Lung microvascular endothelial cell (primary cell): Measurements from ENCODE around the gene CCDC142. TPM values are rescaled to one million over a fixed set of nuclear protein-coding genes. Genes with fewer than 3 reads are reported as not detected.
"Not testable (repeated sequence)": the region's sequence is repeated elsewhere in the genome, so short reads cannot be mapped to it uniquely, and the experiment has no call there.

Source experiments
- DNase-seq, 2 donors: peaks; one replicate each; pipeline versions ENCODE4 v3.0.0 to v3.0.0-alpha.2; 2010; ENCODE audit warnings: low read depth in 2 of 2
- total RNA-seq: library from RNA; depleted of rRNA; stranded (reverse); fragments of >200 nt; gene quantifications from 2 replicates; pipeline ENCODE4 v1.2.1, GENCODE V29; 2014

Gene CCDC142
- total RNA-seq, 1 donor from 2014 or later, result 16.9 TPM

- DNase-seq, result peak in 1 of 2 donors; percentile 18
These were observed 16.6 kb upstream of the CCDC142 start, which contains the start of gene LBX2 for GRCh38 chr2:74499267-74499939. Gene LBX2 (minus strand): TSS chr2:74499603. CDS start chr2:74499537, 66 bp downstream.

DNA sequence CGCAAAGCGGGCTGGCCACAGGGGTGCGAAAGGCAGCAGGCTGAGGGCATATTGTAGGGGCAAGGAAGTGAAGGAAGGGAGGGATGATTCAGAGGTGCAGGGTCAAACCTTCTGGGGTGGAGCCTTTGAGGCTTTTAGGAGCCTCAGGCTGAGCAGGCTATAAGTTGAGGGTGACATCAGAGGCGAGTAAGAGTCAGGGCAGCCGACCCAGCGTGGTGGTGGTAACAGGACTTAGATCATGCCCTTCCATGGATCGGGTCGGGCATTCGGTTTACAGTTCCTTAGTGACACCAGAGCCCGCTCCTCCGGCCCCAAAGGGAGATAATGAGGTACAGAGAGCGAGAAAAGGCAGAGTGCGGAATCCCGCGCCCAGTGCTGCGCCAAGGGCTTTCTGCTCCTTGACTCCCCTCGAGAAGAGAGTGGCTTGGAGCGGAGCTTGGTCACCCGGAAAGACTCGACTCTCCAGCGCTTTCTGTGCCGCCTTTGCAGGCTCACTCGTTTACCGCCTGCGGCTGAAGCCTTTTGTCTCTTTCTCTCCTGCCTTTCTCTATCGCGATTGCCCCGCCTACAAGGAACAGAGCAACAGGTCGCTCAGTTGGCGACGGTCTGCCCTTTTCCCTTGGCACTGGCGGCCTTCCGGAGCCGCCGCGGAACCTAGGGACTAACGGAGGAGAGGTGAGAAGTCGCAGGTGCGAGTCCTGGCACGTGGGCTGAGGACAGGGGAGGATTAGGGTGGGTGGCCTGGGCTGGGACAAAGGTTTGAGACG is 15.9 kb upstream of the CCDC142 start:
- peak in 1 of 2 donors; percentile 20 for DNase-seq

DNA sequence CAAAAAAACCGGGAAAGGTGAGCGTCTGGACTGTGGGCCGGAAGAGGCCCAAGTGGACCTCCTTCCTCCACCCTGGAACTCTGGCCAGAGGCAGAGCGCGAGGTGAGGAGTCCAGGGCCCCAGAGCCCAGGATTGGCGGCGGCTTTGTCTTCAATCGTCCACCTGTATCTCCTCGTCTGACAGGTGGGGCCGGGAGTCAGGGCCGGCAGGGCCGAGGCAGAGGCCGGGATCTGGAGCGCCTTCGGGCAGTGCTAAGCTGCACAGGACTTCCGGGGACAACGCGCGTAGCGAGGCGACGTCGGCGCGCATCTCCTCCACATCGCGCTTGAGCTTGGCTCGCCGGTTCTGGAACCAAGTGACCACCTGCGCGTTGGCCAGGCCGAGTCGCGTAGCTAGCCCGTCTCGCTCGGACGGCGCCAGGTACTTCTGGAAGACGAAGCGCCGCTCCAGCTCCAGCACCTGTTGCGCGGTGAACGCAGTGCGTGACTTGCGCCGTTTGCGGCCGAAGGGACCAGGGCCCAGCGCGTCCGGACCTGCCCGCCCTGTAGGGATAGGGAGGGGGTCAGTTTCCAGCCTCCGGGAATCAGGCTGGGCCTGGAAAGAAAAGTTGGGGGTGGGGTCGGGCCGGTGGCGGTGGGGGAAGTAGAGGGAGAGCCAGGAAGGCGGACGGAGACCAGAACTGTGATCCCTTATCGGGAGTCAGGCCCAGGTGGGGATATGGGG is 15.1 kb upstream of the CCDC142 start:
- peak in 1 of 2 donors; percentile 11 for DNase-seq

GRCh38 chr2:74496997-74497776 is 14.4 kb upstream of the CCDC142 start:
- DNase-seq, result no peak

DNA sequence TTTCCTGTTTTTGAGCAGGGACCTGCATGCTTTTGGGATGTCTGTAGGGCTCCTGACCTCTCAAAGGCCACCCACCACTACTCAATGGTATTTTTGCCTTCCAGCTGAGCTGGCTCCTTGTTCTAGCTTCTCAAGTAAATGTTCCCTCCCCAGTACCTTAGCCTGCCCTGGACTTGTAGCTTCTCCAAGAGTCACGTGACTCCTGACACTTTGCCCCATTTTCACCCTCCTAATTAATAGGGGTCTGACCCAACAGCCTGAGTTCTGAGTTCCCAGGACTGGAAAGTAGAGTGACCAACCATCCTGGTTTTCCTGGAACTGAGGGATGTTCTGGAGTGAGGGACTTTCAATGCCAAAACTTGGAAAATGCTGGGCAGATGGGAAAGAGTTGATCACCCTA is 12.6 kb upstream of the CCDC142 start:
- no peak for DNase-seq

- no peak for DNase-seq
These were observed 10.7 kb upstream of the CCDC142 start for GRCh38 chr2:74493546-74493945.

DNA sequence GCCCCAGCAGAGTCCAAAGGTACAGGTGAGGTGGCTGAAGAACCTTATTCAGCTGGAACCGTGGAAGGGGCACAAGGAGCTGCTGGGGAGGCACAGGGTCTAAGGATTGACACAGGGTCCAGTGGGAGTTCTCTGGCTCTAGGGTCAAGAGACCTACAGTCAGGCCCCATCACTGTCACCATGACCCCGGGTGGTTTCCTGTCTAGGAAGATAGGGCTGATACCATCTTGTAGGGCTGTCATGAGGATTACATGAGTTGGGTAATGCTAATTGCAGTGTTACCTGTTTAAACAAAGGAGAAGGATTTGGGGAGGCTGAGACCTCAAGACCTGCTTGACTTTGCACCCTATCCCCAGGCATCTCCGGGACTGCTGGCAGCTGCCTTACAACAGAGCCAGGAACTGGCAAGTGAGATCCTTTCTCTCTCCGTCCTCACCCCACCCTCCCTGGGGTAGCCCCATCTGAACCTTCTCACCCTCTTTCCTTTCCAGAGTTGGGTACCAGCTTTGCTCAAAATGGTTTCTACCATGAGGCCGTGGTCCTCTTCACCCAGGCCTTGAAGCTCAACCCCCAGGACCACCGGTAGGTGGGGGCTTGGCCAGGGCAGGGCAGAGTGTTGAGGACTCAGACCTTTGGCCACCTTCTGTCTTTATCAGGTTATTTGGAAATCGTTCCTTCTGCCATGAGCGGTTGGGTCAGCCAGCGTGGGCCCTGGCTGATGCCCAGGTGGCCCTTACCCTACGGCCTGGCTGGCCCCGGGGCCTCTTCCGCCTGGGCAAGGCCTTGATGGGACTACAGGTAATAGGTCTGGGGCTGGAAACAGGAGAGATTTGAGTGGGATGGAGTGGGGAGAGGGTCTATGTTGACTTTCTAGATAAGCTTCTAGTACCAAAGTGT is 9.1 kb upstream of the CCDC142 start:
- no peak for DNase-seq

DNA sequence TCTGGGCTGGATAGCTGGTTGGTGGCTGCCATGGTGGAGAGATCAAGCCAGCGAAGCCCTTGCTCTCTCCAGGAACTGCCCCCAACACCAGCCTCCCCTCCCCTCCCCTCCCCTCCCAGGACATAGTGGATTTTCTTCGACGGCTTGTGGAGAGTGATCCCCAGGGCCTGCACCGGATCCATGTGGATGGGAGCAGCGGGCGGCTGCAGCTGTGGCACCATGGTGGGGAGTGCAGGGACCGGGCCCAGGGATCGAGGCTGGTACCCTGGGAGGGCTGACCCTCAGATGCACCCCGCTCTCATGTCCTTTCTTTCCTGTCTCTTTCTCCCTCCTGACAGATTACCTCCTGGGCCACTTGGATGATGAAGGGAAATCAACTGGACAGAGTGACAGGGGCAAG is 7.1 kb upstream of the CCDC142 start:
- DNase-seq, result no peak

DNA sequence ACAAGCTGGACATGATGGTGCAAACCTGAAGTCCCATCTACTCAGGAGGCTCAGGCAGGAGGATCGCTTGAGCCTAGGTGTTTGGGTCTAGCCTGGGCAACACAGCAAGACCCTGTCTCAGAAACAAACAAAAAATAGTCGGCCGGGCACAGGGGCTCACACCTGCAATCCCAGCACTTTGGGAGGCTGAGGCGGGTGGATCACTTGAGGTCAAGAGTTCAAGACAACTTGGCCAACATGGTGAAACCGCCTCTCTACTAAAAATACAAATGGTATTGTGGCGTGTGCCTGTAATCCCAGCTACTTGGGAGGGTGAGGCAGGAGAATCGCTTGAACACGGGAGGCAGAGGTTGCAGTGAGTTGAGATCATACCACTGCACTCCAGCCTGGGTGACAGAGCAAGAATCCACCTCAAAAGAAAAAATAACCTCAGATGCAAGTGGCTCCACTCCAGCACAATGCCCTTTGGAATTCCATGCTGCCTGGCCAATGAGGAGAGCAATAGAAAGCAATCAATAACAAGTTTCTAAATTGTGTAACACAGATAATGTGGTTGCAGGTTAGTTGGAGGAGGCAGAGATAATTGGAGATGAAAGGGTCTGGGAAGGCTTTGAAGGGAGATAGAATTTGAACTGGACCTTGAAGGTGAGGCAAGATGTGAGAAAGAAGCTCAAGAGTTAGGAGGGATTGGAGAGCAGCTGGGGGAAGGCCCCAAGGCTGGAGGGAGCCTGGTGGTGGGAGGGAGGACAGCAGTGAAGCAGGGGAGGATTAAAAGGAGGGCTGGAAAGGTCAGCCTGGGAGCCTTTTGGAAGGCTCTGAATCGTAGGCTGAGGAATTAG is 6.1 kb upstream of the CCDC142 start:
- no peak for DNase-seq

GRCh38 chr2:74486141-74486540 is 3.3 kb upstream of the CCDC142 start:
- no peak for DNase-seq

DNA sequence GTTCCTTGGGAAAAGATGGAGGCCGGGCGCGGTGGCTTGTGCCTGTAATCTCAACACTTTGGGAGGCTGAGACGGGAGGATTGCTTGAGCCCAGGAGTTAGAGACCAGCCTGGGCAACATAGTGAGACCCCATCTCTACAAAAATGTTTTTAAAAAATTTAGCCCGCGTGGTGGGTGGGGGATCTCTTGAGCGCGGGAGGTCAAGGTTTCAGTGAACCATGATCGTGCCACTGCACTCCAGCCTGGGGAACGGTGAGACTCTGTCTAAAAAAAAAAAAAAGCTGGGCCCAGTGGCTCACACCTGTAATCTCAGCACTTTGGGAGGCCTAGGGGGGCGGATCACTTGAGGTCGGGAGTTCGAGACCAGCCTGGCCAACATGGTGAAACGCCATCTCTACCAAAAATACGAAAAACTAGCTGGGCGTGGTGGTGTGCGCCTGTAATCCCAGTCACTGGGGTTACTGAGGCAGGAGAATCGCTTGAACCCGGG is 922 bp upstream of the CCDC142 start:
- DNase-seq, result not testable (repeated sequence)

GRCh38 chr2:74481961-74482800 is 617 bp downstream of the CCDC142 start:
- peak; percentile 30 to 70 for DNase-seq

- DNase-seq, result no peak
These were observed 1.4 kb downstream of the CCDC142 start for GRCh38 chr2:74481431-74481830.

DNA sequence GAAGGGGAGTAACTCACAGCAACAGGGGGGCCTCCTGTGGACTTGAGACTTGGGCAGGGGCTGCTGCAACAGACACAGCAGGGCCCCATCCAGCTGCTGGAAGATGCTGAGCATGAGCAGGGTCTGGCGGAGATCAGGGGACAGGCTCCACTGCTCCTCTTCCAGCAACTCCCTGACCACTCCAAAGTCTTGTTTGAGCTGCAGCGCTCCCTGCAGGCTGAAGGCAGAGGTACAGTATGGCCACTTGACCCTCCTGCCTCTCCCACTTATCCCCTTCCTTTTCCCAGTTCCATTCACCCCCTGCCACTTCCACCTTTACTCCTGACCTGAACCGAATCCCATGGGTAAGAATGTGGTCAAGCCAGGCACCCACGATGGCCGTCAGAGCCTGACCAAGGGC is 7.9 kb downstream of the CCDC142 start:
- DNase-seq, result peak; percentile 25 to 27

DNA sequence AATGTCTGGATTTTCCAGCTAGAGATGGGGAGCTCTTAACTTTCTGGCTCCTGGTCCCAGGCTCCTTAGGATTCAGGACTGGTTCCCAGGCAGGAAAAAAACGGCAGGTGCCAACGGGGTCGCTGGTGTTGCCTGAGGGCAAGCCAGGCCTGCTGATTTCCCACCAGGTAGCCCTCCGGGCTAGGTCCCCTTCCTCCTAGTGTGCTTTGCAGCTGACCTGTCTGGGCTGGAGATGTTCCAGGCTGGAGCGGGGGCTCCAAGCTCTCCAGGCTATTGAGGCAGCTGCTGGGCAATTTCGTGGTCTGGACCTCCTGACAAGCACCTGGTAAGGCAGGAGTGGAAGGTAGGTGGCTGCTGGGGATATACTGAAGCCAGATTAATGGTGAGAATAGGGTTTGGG is 8.3 kb downstream of the CCDC142 start:
- DNase-seq, result no peak

DNA sequence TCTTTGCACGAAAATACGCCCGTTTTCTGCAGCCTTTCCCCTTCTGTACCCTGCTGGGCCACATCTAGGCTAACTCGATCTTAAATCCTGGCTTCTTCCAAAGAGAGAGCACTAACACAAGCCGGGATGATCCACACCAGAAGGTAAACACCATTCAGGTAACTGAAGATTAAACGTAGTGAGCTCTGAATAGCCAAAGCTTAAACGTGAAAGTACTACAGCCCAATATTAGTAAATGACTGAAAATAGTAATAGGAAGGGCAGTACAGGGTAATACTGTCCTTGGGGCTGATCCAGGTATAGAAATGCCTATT is 9.9 kb downstream of the CCDC142 start:
- no peak for DNase-seq

- peak; percentile 95 for DNase-seq
These were observed 10.5 kb downstream of the CCDC142 start, which contains the start of gene MRPL53 for GRCh38 chr2:74472086-74472944. Gene MRPL53 (minus strand): TSS chr2:74472680. CDS start chr2:74472660, 20 bp downstream.
